GM21381 (cell line): ENCODE results near the gene XYLT1.
"Not testable (repeated sequence)": the region's sequence is repeated elsewhere in the genome, so short reads cannot be mapped to it uniquely, and the experiment has no call there.

Experiments used
- ATAC-seq: cut with Tn5 transposase; IDR thresholded peaks from one replicate; pipeline ENCODE4 v1.9.1; 2021; ENCODE audit warnings: mild to moderate bottlenecking, moderate library complexity; ENCODE audit not compliant: unreplicated experiment

XYLT1 gene

GRCh38 chr16:17432901-17433576, 37.7 kb downstream of the XYLT1 start:
- no peak for ATAC-seq

GRCh38 chr16:17431968-17432625, 38.7 kb downstream of the XYLT1 start:
- ATAC-seq, result no peak

- no peak for ATAC-seq
These were observed 39.7 kb downstream of the XYLT1 start for GRCh38 chr16:17431012-17431411.

- no peak for ATAC-seq
These were observed 44.3 kb downstream of the XYLT1 start for GRCh38 chr16:17426451-17426850.

- ATAC-seq, result no peak
These were observed 46.0 kb downstream of the XYLT1 start for GRCh38 chr16:17424771-17425170.

GRCh38 chr16:17423221-17423620, 47.5 kb downstream of the XYLT1 start:
- no peak for ATAC-seq

- ATAC-seq, result no peak
These were observed 49.9 kb downstream of the XYLT1 start for GRCh38 chr16:17420816-17421215.

- ATAC-seq, result no peak
These were observed 51.5 kb downstream of the XYLT1 start for GRCh38 chr16:17419266-17419665.

- ATAC-seq, result no peak
These were observed 53.0 kb downstream of the XYLT1 start for GRCh38 chr16:17417740-17418139.

- peak; percentile 96 for ATAC-seq
These were observed 54.1 kb downstream of the XYLT1 start for GRCh38 chr16:17416461-17417311.

- ATAC-seq, result no peak
These were observed 55.8 kb downstream of the XYLT1 start for GRCh38 chr16:17414916-17415315.

GRCh38 chr16:17414421-17414820, 56.3 kb downstream of the XYLT1 start:
- ATAC-seq, result no peak

GRCh38 chr16:17413508-17413907, 57.3 kb downstream of the XYLT1 start:
- ATAC-seq, result no peak

- ATAC-seq, result no peak
These were observed 58.0 kb downstream of the XYLT1 start for GRCh38 chr16:17412791-17413190.

GRCh38 chr16:17412221-17412620, 58.5 kb downstream of the XYLT1 start:
- no peak for ATAC-seq

- no peak for ATAC-seq
These were observed 59.5 kb downstream of the XYLT1 start for GRCh38 chr16:17411263-17411662.

- ATAC-seq, result not testable (repeated sequence)
These were observed 60.4 kb downstream of the XYLT1 start for GRCh38 chr16:17410316-17410715.

- ATAC-seq, result no peak
These were observed 60.9 kb downstream of the XYLT1 start for GRCh38 chr16:17409894-17410293.

GRCh38 chr16:17408955-17409441, 61.8 kb downstream of the XYLT1 start:
- peak; percentile 63 for ATAC-seq

GRCh38 chr16:17408296-17408695, 62.5 kb downstream of the XYLT1 start:
- ATAC-seq, result no peak

GRCh38 chr16:17407321-17407720, 63.4 kb downstream of the XYLT1 start:
- ATAC-seq, result no peak
